NCI-H1105 treated with DMSO at 0.1 percent for 48 hours (cell line): ENCODE data around the gene HOXA9.

Experiments
- DNase-seq: peaks from one replicate; lab custom pipeline; 2025; lab: John Stamatoyannopoulos, UW

Gene HOXA9

DNA sequence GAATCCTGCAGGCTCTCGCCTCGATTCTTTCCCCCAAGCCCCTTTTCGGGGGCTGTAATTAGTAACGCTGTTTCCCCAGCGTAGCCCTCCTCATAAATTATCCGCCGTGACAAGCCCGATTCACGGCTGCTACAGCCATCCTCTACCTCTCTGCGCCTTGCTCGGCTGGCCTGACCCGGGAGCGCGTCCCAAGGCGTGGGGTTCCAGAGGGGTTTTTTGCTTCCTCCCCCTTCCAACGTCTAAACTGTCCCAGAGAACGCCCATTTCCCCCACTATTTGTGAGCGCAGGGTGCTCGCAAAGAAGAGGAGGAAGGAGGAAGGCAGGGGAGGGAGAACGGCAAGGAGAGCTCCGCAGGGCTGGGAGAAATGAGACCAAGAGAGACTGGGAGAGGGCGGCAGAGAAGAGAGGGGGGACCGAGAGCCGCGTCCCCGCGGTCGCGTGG lies 22.7 kb downstream of the HOXA9 start:
- DNase-seq = no peak

DNA sequence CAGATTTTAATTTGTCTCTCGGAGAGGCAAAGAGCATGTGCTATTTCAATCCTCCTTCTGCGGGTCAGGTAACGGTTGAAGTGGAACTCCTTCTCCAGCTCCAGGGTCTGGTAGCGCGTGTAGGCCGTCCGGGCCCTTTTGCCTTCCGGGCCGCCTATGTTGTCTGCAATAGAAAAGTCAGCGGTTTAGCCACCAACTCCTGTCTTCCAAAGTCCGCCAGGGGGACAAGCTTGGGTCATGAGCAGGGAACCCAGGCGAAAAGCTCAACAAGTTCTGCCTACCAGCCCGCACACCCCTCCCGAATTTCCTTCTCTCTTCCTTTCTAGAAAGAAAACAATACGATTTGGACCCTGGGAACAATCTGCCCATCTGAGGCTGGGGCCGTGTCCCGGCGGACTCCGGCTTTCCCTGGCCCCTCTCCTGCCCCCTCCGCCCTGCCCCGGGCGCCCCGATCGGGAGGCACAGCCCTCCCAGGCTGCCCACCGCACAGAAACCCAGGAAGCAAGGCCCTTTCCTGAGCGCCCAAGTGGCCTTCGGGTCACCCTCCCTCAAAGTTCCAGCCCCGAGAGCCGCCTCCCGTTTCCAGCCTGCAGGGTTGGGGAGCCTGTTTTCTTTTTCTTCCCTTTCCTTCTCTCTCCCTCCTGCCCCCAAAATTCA lies 23.3 kb downstream of the HOXA9 start:
- no peak for DNase-seq

DNA sequence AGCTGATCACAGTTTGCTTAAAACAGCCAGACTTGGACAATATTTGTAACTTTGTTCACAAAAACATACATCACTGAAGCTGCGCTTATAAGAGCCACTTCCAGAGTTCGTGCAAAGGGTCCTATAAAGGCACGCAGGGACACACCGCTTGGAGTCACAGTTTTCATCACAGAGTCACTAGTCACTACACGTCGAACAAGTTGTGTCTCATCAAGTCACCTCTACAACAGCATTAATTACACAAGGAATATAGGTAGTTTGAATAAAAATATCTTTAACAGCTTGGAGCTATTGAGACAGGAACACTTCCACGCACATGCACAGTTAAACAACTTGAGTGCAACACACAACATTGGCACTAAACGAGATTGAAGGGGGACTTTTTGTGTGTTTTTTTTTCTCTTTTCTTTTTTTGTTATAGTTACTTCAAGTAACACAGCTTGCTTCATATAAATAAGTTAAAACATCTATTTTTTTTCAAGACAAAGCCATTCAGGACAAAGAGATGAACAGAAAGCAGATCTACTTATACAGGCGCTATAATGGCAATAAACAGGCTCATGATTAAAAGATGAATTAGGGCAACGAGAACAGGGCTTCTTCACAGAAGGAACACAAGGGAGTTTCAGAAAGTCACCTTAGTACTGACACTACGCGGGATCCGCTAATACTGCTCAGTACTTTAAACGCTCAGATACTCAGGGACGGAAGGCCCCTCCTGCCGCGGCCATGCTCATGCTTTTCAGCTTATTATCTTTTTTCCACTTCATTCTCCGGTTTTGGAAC lies 24.0 kb downstream of the HOXA9 start:
- DNase-seq = no peak

DNA sequence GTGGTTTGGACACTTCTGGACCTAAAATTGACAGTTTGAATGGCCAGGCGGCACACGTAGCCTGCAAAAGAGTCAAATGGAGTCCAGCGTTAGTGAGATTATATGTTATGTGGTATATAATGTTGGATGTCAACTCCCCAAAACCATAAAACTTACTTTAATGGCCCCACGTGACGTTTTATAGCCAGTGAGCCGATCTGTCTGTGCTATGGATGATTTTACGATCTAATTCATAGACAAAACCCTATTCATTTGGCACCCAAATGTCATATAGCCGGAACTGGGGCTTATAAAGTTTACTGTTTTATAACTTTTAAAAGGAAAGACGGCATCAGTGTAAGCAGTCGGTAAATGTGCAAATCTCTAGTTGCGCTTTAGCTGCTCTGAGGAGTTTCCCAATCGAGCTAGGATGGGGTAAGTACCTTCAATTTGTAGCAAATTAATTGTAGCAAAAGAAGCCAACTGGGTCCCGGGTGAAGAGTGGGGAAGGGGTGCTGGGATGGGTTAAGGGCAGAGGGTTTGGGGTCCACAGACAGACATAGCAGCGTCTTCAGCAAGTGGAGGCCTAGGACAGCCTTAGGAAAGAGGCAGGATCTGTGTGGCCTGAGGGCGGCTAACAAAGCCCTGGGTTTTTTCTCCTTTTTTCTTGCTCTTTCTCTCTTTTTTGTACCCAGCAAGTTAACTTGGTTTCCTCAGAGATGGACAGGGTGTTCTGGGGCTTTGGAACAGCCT lies 25.0 kb downstream of the HOXA9 start:
- no peak for DNase-seq

DNA sequence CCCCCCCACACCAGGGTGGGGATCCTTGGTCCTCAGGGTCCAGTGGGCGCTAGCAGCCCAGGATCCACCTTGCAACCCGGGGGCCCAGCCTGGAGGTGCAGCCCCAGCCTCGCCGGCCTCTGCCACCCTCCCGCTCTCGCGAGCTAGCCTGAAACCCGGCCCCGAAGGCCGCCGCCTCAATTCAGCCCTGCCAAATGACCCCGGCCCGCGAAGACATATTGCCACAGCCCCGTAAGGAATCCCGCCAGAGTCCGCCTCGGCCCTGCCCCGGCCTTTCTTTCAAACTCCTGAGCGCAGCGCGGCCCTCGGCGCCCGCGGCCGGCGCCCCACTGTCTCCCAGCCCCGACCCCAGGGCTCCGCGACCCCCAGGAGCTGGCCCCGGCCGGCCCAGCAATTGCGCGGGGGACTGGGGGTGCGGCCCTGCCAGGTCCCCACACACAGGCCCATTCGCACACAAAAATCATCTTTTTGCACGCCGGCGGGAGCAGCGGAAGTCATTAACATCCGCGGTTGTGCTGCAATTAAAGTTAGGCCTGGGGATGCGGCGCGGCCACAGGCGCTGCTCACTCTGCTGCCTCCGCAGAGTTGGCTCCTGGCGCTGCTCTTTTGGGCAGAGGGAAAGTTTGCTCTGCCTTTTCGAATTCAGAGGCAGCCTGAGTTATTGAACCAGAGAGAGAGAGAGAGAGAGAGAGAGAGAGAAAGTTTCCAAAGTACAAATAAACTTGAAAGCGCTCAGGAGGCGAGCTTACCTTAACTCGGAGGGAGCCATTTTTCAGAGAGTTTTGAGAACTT lies 25.8 kb downstream of the HOXA9 start:
- DNase-seq = no peak

DNA sequence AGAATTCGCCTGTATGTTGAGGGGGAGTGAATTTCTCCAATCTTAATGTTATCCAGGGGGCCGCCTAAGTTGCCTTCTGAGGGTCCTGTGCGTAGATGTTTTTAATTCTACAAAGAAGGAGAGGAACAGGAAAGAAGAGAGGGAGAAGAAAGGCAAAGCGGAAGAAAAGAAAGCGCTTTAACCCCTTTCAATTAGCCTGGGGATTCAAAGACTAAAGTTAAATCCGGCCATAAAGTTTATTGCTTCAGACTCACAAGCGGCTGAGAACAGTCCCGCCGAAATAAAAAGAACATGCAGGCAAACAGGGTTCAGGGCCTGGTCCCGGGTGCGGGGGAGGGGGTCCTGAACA lies 26.4 kb downstream of the HOXA9 start:
- DNase-seq = no peak

DNA sequence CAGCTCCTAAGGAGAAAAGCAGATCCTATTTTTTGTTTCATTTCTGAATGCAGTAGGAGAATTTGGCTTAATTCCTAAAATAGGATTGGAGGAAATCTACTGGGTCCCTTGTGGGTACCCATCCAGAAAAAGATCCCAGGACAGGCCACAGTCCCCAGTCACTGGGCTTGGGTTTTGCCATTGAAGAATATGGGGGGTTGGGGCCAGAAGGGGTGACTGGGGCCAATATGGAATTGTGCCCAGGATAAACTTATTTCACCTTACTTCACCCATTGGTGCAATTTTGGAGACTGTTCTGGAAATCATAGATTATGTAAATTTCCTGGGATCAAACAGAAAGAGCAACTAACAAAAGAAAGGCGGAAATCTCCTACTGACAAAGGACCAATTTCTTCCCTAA lies 26.9 kb downstream of the HOXA9 start:
- DNase-seq = no peak

DNA sequence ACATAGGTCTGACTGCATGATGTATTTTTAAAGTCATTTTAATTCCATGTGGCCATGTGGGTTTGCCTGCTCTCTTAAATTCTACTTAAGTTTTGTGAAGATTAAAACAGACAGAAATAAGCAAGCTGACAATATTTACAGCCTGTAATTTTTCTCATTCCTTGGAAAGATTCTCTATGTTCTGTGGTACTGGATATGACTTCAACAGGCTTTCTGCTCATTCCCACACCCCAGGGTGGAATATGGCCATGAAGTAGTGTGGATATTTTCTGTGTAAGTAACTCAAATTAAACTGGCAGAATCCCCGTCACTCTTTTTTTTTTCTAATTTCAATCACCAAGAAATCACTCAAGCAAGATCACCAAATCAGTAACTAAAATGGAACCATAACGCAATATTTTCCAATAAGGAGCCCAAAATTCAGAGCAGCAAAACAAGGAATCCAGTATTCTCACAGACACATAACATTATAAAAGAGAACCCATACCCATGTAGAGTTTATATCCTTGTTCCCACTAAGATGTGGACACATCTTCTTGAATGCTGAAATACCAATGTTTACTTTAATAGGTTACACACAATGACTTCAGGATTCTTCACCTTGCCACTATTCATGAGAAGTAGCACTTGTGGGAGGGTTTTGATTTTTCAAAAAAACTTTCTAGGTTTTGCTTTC lies 27.6 kb downstream of the HOXA9 start:
- DNase-seq = no peak

DNA sequence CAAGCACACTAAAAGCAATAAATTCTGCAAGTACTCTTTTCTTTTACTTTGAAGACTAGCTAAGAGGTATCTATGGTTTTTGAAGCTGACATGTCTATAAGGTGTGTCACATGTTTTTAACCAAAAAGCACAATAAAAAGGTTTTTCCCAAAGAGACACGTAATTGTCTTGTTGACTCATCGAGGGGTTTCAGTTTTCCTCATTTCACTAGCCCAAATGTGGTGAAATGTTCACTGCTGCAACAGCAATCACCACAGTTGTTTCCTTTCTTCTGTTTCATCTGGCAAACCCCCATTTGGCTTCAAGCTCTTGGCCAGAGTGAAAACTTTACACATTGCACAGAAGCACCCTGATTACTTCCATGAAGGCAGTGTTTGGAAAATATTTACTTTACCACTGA lies 30.9 kb downstream of the HOXA9 start:
- no peak for DNase-seq

DNA sequence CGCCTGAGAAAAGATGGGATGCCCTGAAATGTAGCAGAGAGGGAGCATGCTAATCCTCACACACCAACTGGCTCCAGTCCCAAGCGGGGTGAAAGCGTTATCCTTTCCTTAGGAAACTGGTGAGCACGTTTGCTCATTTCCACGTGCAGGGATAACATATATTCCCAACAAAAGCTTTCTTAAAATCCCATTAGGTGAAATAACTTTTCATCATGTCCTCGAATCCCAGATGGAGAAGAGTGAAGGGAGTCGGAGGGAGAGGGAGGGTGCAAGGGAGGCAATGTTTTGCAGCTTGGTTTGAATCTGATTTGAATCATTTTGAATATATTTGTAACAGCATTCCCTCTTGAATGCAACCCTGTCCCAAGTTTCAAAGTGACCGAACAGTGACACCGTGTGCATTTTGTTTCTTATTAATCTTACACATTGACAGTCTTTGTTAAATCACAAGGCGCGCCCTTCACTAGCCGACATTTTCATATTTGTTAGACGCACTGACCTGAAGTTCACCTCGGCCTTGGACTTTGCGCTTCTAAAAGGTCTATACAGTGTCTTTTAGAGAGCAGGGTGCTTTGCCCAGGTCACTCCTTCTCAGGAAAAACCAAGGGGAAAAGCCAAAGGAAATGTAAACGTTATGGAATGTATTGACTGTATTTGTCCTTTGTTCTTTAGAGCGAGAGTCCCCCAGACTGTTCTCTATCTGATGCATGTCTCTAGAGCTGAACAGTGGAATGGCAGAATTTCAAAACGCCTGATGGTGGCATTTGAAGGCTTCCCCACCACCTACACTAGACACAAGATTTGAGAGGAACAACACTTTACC lies 31.7 kb downstream of the HOXA9 start:
- DNase-seq = no peak

DNA sequence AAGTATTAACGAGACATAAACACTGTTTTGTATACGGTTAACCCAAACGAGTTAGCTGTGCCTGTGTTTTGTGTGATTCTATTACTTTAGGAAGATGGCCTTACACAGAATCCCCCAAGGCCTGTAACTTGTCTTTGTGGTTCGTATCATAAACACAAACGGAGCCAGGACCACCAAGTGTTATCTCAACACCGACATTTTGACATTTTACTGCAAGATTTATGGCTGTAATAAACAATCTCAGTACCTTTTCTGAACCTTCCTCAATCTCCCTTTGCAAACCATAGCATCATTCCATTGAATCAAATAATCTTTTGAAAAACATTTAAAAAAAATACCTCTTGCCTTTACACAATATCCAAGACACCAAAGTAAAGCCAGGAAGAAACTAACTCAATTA lies 32.4 kb downstream of the HOXA9 start:
- DNase-seq = no peak

DNA sequence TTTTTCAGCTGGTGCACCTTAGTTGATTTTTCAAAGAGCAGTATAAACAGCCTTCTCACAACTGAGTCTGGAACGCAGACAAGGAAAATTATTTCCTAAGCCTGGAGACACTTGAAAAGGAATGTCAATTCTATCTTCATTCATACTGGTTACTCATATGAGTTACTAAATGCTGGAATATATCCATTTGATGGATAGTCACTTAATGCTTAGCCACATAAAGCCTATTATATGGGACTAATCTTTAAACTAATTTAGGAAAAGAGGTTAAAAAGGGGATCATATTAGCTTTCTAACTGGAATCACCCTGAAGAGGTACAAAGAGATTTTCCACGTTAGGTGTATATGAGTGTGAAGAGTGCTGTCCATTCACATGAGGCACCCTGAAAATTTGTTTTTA lies 33.1 kb downstream of the HOXA9 start:
- DNase-seq = no peak

DNA sequence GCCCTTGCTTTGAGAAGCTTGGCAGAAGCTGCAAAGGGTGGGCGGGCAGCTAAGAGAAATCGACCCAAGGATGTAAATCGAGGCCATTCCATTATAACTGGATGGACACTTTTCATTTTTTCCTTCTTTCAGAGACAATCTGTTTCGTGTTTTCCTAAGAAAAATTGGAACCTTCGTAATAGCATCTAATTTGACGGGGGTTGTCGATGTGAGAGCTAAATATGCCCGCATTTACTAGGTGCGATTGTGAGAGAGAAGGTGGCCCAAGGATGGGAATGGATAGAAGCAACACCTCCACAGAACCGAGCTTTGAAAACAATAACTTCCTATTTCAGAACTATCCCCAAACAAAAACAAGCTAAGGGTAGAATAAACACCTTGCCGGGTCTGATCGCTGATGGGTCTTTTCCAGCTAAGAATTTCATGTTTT lies 33.9 kb downstream of the HOXA9 start:
- DNase-seq = no peak

DNA sequence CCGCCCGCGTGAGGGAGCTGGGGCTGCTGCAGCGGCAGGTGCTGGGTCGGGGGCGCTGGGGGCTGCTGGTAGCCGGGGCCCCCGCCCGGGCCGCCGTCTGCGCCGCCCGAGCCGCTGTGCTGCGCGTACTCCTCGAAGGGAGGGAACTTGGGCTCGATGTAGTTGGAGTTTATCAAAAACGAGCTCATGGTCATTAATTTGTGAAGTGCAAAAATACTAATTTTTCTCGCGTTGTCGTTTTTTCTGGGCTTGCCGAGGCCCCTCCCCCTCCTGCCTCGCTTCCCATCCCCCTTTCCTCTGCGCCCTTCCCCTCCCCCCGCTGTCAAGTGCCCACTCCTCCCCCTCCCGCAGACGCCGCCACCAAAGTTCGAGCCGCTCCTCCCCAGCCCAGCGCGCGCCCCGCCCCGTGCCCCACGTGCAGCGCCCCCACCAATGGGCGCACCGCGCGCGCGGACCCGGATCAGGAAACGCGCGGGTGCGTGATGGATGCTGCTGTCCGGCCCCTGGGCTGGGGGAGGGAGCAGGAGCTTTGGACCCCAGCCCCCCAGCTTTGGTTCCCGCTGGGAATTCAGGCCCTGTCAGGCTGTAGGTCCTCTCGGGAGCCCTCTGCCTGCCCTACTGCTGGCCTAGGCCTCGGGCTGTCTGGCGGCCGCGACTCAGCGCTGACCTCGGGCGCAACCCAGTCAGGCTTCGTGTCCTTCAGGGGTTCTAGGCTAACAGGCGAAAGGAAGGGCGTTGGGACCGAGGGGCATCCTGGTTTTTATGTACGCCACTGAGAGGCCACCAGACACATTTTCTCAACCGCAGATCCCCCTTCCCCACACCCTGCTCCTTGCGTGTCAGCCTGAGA lies 34.6 kb downstream of the HOXA9 start, which contains the start of gene HOXA4:
Gene HOXA4, minus strand, starts transcription at position 218 of the 850 bp plus-strand sequence. Its CDS starts 24 bp downstream, at position 194.
- no peak for DNase-seq

DNA sequence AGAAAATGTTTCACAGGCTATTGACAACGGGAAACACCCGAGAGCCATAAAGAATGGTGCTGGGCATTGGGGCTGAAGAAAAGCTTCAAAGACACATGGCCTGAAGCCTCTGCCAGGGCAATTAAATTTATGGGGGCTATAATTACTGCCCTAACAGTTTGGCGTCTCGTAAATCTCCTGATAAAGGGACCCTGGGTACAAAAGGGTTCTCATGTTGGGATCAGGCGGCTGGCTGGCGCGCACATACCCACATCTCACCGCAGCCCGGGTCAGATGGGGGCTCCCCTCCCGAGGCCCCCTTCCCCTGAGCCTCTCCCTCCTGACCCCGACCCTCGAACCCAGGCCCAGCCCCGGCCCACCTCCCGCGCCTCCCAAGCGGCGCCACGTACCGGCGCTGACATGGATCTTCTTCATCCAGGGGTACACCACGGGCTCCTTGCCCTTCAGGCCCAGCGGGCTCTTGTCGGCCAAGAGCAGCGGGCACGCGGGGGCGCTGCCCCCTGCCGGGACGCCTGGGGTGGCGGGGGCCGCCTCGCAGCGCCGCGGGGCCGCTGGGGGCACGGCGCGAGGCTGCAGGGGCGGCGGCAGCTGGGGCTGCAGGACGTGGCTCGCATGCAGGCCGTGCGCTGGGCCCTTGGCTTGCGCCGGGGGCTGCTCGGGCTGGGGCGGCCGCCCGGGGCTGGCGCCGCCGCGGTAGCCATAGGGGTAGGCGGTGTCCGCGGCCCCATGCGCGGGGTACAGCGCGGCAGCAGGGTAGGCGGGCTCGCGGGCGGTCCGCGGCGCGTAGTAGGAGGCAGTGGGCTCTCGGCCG lies 35.4 kb downstream of the HOXA9 start:
- no peak for DNase-seq

DNA sequence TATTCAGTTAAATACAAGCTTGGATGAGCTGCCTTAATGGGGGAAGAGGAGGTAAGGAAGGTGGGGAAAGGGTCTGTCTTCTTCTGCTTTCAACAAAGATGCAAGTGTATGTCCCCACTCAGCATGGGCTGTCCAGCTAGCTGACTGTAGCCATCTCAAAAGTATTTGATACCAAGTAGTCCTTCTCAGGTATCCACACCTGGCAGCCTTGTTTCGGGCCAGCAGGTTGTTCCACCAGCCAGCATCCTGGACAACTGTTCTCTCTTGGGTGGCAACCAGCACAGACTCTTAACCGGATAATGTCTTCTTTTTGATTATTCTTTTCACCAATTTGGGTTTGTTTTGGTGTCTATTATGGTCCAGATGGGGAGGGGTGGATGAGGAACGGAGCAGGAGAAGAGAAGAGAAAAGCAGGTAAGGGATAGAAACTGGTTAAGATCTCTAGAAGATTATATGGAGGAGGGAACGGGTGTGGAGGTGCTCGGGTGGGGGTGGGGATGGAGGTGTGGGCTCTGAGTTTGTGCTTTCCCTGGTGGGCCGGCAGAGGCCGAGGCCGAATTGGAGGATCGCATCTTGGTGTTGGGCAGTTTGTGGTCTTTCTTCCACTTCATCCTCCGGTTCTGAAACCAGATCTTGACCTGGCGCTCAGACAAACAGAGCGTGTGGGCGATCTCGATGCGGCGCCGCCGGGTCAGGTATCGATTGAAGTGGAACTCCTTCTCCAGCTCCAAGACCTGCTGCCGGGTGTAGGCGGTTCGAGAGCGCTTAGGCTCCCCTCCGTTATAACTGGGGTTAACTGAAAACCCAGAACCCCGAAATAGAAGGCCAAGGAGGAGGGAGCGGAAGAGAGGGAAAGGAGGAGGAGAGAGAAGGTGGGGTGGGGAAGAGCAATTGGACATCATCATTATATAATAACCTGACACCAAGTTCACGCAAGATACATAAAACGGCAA lies 36.3 kb downstream of the HOXA9 start:
- no peak for DNase-seq

DNA sequence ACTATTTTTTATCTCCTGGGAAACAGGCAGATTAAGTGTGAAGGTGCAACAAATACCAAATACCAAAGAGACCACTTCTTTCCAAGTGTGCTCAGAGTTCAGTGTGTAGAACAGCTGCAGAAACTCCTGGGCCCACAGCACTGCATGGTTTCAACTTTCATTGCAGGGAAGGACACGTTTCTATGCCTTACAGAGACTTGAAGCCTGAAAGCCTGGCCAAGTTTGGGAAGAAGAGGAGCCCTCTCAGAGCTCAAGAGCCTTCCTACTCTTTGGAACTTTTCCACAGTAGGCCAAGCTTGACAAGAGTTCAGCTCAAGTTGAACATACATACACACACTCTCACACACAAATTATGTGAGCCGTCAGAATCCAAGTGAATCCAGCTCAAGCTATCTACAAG lies 37.3 kb downstream of the HOXA9 start:
- no peak for DNase-seq
